T47D (cell line): ENCODE measurements around the gene ZDHHC1.

ENCODE experiments used
- DNase-seq, 2 experiments: peaks; one replicate each; pipeline versions ENCODE4 v3.0.0 to v3.0.0-alpha.2; 2011 to 2012; ENCODE audit warnings: low read depth in 1 of 2, low spot score in 1 of 2
- JUND ChIP-seq: IDR thresholded peaks from 2 replicates; pipeline ENCODE4 v1.6.1; 2012; ENCODE audit warnings: low read depth
- in situ Hi-C: cut with HindIII; loops from 2 replicates; pipeline ENCODE4 v1.10.0; 2016; ENCODE audit warnings: low sequenced_read_pairs, low pct_unique_long_range_greater_than_20kb

ZDHHC1 gene, protein sequence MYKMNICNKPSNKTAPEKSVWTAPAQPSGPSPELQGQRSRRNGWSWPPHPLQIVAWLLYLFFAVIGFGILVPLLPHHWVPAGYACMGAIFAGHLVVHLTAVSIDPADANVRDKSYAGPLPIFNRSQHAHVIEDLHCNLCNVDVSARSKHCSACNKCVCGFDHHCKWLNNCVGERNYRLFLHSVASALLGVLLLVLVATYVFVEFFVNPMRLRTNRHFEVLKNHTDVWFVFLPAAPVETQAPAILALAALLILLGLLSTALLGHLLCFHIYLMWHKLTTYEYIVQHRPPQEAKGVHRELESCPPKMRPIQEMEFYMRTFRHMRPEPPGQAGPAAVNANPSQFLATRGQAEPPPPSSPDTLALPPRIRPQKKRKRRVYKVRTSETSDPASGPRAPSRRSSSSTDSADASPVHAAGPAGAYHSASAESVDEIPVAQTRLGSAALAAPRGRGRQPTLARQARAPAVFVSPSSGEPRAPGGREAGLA

DNA sequence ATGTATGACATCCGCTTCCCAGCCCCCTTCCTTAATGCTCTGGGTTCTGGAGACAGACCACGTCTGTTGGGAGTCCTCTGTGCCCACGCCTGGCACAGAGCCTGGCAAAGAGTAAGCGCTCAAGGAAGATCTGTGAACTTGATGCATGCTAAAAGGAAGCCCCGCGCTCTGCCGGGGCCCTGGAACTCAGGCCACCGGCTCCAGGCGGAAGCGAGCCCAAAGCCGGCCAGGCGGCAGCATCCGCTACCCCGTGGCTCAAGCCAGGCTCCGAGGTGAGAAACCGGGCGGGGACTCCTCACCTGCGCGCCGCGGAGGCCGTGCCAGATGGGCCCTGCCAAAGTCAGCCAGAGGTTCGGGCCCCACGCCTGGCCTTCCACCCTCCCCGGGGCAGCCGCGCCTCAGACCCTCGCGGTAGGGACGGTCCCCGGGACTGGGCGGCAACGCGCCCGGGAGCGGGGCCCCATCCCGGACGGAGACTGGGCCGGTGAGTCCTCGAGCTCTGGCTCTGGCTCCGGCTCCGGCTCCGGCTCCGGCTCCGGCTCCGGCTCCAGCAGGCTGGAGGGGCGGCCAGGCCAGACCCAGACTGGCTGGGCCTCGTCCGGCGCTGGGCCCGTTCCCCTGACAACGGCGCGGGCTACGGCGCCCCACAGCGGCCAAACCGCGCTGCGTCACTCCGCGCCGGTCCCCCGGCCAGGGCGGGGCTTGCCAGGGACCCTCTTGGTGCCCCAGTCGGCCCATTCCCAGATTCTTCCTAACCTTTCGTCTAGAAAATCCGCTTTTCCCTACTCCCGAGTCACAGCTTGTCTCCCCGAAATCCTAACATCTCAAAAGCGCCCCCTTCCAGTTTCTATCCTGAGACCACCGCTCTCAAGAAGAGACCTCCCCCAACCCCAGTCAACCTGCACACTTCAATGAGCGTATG, at the start of gene ZDHHC1:
Gene ZDHHC1, minus strand, starts transcription at position 606 of the 922 bp plus-strand sequence. CDS start 8,702 bp downstream, outside the sequence.
- in situ Hi-C loops: no loop called here
- TF ChIP-seq JUND: no peak
- DNase-seq: peak; percentile 63 to 73

DNA sequence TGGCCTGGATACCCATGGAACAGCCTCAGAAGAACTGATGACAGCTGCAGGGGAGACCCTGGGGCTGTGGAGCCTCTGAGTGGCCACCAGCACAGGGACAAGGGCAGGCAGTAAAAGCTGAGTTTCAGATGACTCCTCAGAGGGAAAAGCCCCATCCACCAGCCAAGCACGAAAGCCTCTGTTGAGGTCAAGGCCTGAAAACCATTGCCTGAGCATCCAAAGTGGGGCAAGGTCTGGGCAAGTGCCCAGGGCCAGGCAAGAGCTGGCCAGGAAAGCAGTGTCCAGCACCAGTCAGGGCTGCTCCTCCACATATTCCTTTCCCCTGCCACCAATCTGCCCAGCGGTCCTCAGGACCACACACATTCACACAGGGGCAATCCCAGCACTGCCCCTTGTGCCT, 48.3 kb upstream of the ZDHHC1 start:
- no peak for DNase-seq
- in situ Hi-C loops: no loop called here
- no peak for TF ChIP-seq JUND

- no peak for TF ChIP-seq JUND
- in situ Hi-C loops: no loop called here
These were observed 47.4 kb upstream of the ZDHHC1 start for GRCh38 chr16:67463691-67464090.

DNA sequence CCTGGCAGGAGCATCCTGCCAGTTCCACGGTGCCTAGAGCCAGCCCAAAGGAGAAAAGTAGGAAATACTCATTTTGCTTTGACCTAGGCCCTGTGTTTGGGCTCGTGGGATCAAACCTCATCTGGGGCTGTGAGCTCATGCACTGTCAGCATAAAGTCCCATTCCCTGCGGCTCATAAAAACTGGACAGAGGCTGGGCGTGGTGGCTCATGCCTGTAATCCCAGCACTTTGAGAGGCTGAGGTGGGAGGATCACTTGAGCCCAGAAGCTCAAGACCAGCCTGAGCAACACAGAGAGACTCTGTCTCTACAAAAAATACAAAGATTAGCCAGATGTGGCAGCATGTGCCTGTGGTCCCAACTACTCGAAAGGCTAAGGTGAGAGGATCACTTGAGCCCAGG, 46.8 kb upstream of the ZDHHC1 start:
- TF ChIP-seq JUND: no peak
- in situ Hi-C loops: no loop called here
- no peak for DNase-seq

More at GRCh38 chr16:67463691-67464090, 47.4 kb upstream of the ZDHHC1 start:
- DNase-seq: no peak

DNA sequence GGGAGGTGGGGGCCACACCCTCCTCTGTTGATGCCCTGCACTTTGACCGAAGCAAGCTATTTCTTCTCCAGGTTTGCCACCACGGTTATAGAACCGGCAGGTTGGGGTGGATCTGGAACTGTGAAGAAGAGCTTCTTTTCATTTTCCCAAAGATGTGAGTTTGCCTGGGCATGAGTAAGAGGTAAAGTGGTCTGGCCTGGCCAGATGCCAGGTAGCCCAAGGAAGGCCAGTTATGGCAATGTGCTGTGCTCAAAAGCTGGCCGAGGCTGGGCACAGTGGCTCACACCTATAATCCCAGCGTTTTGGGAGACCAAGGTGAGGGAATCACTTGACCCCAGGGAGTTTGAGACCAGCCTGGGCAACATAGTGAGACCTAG, 46.0 kb upstream of the ZDHHC1 start:
- no peak for DNase-seq
- no peak for TF ChIP-seq JUND
- in situ Hi-C loops: no loop called here

GRCh38 chr16:67461600-67462278, 45.5 kb upstream of the ZDHHC1 start:
- DNase-seq: peak in 1 of 2 experiments; percentile 72
- in situ Hi-C loops: no loop called here
- no peak for TF ChIP-seq JUND

- no peak for TF ChIP-seq JUND
- no peak for DNase-seq
- in situ Hi-C loops: no loop called here
These were observed 44.7 kb upstream of the ZDHHC1 start for GRCh38 chr16:67460961-67461360.

DNA sequence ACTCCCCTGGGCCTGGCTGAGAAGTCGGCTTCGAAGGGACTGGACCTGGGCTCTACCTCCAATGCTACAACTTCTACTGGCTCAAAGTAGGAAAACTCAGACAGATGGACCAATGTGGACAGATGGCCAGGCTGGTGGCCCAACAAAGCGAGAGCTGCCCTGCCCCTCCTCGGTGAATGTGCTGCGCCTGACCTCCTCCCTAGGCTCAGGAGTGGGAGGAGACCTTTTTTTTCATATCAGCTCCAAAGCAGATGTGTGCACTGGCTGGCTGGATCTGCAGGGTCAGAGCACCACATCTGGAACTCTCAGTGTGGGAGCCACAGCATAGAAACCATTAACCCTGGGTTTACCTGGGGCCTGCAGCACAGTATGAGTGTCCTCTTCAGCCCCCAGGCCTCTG, 43.9 kb upstream of the ZDHHC1 start:
- no peak for DNase-seq
- no peak for TF ChIP-seq JUND
- in situ Hi-C loops: no loop called here

DNA sequence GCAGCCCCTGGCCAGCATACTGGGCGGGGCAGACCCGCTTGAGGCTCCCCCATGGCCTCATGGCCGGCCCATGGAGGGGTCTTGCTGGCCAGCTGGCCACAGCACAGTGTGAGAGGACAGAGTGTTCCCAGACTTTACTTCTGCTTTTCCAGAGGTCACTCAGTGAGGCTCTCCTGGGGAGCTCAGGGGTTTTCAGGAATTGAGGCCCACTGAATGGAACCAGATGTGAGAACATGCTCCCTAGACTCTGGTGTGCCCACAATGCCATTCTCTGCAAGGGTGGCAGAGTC, 43.5 kb upstream of the ZDHHC1 start:
- no peak for DNase-seq
- TF ChIP-seq JUND: no peak
- in situ Hi-C loops: no loop called here

DNA sequence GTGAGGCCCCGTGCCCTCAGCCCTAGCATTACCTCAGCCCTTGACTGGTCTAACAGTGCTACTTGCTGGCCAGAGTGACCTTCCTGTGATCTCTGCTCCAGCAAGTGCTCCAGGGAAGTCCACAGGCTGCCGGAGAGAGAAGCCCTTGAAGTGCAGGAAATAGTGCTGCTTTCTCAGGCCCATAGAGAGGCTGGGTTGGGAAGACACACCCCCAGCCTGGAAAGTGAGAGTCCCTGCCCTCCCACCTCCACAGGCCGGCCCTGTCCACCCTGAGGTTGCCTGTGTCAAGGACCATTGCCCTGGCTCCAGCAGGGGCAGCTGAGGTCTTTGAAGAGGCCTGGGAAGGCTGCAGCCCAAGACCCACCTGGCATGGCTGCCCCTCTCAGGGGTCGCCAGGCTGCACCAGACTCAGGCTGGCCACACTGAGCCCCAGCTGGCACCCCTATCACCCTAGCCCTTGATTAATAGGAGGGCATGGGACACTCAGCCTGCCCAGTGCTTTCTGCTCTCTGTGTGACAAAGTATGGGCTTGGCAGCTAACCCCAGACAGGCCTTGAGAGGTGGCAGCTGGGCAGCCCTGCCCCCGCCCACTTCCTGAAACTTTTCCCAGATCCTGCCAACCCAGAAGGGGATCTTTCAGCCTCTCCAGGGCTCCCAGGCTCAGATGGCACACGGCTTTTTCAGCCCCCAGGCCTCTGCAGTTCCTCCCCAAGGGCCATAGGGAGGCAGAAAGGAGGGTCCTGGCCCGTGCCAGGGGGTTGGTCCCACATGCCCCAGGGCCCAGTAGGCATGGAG, 43.0 kb upstream of the ZDHHC1 start:
- in situ Hi-C loops: no loop called here
- peak in 1 of 2 experiments; percentile 40 for DNase-seq
- no peak for TF ChIP-seq JUND

DNA sequence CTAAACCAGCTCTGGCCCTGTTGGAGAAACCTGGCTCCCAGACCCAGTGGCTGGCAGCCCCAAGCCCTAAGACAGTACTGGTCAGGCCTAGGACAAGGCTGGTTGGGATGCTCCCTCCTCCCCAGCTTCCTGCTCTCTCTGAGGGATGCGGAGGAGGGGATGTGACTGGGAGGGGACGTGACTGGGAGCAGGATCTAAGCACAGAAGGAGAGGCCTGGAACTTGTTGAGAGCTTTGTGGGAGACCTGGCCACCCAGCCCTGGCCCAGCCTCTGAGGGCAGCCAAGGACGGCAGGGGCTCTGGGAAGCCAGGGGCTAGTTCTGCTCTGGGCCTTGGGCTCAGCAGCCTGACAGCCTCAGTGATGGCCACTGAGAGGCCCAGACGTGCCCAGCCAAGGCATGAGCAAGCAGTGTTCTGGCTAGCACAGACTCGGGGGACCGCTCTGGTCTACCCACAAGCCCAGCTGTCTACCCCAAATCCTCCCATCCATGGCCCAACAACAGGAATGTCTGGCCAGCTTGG, 41.9 kb upstream of the ZDHHC1 start:
- in situ Hi-C loops: no loop called here
- TF ChIP-seq JUND: no peak
- no peak for DNase-seq

DNA sequence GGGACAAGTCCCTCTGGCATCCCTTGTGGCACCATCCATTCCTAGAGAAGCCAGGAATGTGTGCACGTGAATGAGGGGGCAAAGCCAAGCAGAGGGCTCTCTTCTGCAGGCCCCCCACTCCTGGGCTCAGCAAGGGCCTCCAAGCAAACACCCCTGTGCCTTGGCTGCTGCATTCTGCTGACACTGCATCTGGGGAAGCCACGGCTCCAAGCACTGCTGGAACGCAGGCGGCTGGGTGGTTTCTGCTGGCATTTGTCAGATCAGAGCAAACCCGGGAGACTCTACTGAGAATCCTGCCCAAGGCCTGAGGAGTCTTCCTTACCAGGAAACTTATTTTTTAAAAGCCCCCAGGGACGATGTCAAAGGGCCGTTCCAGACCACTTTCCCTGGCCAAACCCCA, 41.3 kb upstream of the ZDHHC1 start:
- TF ChIP-seq JUND: no peak
- no peak for DNase-seq
- in situ Hi-C loops: no loop called here
